ENCODE data around the gene TRAPPC10. TPM values are rescaled to one million over a fixed set of nuclear protein-coding genes. Genes with fewer than 3 reads are reported as not detected.

The TRAPPC10 gene
- total and polyA plus RNA-seq, 2 experiments from 2014 or later = 9.9 to 21.0 TPM

DNA sequence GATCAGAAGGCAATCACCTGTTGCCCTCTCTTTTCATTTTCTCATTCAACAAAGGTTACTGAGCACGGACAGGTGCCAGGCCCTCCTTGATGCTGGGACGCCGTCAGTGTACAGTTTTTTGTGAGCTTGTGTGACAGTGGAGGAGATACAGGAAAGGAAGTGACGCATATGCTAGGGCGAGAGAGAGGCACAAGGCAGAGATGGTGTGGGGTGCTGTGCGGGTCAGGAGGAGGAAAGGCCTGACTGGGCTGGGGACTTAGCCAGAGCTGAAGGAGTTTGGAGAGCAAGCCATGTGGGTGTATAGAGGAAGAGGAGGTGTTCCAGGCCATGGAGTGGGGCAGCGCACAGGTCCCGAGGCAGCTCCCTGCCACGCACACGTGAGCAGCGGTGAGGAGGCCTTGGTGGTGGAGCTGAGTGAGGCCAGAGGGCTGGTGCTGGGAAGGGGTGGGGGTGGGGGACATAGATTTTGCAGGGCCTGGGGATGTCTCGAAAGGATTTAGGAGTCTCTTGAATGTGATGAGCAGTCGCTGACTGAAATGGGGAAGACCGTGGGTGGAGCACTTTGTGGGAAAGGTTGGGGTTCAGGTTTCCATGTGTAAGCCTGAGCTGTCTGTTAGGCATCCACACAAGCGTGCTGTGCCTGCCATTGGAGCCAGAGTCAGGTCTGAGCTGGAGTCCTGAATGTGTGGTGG lies 46.0 kb downstream of the TRAPPC10 start:
- H2AFZ ChIP-seq = no peak overlapping the region
- 94 to 96% methylated on average over 14 to 15 of the region's 15 CpGs for WGBS, 2 experiments (ENCODE audit: low coverage in 1 of 2, low lambda C conversion rate in 2 of 2, missing lambda C conversion rate in 2 of 2)
- H3K36me3 ChIP-seq (ENCODE audit: low read depth) = peaks cover 13% of the 10 kb centered on the region; the same call in 1 of the 2 replicates
- H3F3A ChIP-seq (ENCODE audit: insufficient read depth) = no peaks in the 10 kb centered on the region
- H3K4me1 ChIP-seq (ENCODE audit: insufficient read depth) = no peaks in the 10 kb centered on the region
- no peak for TF ChIP-seq EZH2 (IDR thresholded peaks at IDR 0.05; ENCODE audit: insufficient read depth, poor library complexity, severe bottlenecking)
- no peak for TF ChIP-seq EZH2phosphoT487 (IDR thresholded peaks at IDR 0.05; ENCODE audit: insufficient read depth, low read depth)
- H3K4me2 ChIP-seq (ENCODE audit: unreplicated experiment) = no peak overlapping the region
- in situ Hi-C loops (cut with MboI) = loop anchor here (25.0 kb wide), 1 partner anchor 529 kb away; the partner anchor contains the start of genes KRTAP10-5 and KRTAP10-6
- no peak overlapping the region for H3K27ac ChIP-seq
- H3K4me3 ChIP-seq = no peak overlapping the region
- H3K9me3 ChIP-seq (ENCODE audit: low read depth) = no peaks in the 10 kb centered on the region
- peaks cover 62% of the 10 kb centered on the region for H3K79me2 ChIP-seq (ENCODE audit: insufficient read depth)
- DNase-seq = no peak
- H3K9ac ChIP-seq = no peak overlapping the region
- H4K20me1 ChIP-seq (ENCODE audit: insufficient read depth) = no peaks in the 10 kb centered on the region
- H3K27me3 ChIP-seq (replicated peaks; ENCODE audit: insufficient read depth) = no peaks in the 10 kb centered on the region
- no peaks in the 10 kb centered on the region for H3K9me2 ChIP-seq (ENCODE audit: insufficient read depth)

DNA sequence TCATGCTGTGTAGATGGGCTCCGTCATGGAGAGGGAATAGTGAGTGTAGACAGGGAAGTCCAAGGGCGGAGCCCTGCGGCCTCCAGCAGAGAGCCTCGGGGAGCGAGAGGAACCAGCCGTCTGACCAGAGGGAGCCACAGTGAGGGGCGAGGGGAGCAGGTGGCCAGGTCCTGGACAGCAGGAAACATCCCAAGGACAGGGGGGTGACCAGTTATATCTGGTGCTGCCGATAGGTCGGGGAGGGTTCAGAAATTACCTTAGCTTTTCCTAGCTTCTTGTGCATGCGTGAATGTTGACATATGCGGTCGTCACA lies 46.5 kb downstream of the TRAPPC10 start:
- DNase-seq = no peak
- WGBS, 2 experiments (ENCODE audit: low coverage in 1 of 2, low lambda C conversion rate in 2 of 2, missing lambda C conversion rate in 2 of 2) = 95 to 99% methylated on average over 11 to 12 of the region's 12 CpGs
- H3F3A ChIP-seq (ENCODE audit: insufficient read depth) = no peaks in the 10 kb centered on the region
- H3K9me2 ChIP-seq (ENCODE audit: insufficient read depth) = no peaks in the 10 kb centered on the region
- no peak overlapping the region for H3K27ac ChIP-seq
- no peak for TF ChIP-seq EZH2phosphoT487 (IDR thresholded peaks at IDR 0.05; ENCODE audit: insufficient read depth, low read depth)
- TF ChIP-seq EZH2 (IDR thresholded peaks at IDR 0.05; ENCODE audit: insufficient read depth, poor library complexity, severe bottlenecking) = no peak
- in situ Hi-C loops (cut with MboI) = loop anchor here (25.0 kb wide), 1 partner anchor 529 kb away; the partner anchor contains the start of genes KRTAP10-5 and KRTAP10-6
- peaks cover 11% of the 10 kb centered on the region; the same call in 1 of the 2 replicates for H3K36me3 ChIP-seq (ENCODE audit: low read depth)
- no peaks in the 10 kb centered on the region for H3K4me1 ChIP-seq (ENCODE audit: insufficient read depth)
- H3K4me3 ChIP-seq = no peak overlapping the region
- H3K4me2 ChIP-seq (ENCODE audit: unreplicated experiment) = no peak overlapping the region
- H3K27me3 ChIP-seq (replicated peaks; ENCODE audit: insufficient read depth) = no peaks in the 10 kb centered on the region
- H3K79me2 ChIP-seq (ENCODE audit: insufficient read depth) = peaks cover 57% of the 10 kb centered on the region
- H4K20me1 ChIP-seq (ENCODE audit: insufficient read depth) = no peaks in the 10 kb centered on the region
- H3K9me3 ChIP-seq (ENCODE audit: low read depth) = no peaks in the 10 kb centered on the region
- no peak overlapping the region for H3K9ac ChIP-seq
- no peak overlapping the region for H2AFZ ChIP-seq

DNA sequence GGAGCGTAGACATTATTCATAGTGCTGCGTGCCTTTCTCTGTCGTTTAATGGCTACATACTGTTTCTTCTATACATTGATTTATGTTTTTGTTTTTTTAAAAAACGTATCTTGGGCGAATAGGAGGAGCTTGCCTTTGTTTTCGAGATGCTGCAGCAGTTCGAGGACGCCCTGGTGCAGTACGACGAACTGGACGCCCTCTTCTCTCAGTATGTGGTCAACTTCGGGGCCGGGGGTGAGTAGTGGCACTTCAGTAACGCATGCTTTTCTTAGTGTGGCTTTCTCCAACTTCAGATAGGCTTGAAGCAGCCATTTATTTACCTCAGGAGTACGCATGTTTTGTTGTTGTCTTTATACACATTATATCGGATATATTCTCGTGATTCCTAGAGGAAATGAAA lies 46.9 kb downstream of the TRAPPC10 start:
- in situ Hi-C loops (cut with MboI) = loop anchor here (25.0 kb wide), 1 partner anchor 528 kb away; the partner anchor contains the start of genes KRTAP10-5 and KRTAP10-6
- Histone ChIP-seq H3K27me3 (replicated peaks; ENCODE audit: insufficient read depth) (no peaks in the 10 kb centered on the region), H4K20me1 (ENCODE audit: insufficient read depth) (no peaks in the 10 kb centered on the region), H3K9me3 (ENCODE audit: low read depth) (no peaks in the 10 kb centered on the region), H3K79me2 (ENCODE audit: insufficient read depth) (peaks cover 54% of the 10 kb centered on the region), H3K9me2 (ENCODE audit: insufficient read depth) (no peaks in the 10 kb centered on the region), H3K4me3 (no peak overlapping the region), H3K27ac (no peak overlapping the region), H3F3A (ENCODE audit: insufficient read depth) (no peaks in the 10 kb centered on the region), H3K4me2 (ENCODE audit: unreplicated experiment) (no peak overlapping the region), H3K9ac (no peak overlapping the region), H3K4me1 (ENCODE audit: insufficient read depth) (no peaks in the 10 kb centered on the region), H3K36me3 (ENCODE audit: low read depth) (peaks cover 14% of the 10 kb centered on the region; the same call in 1 of the 2 replicates), H2AFZ (no peak overlapping the region)
- TF ChIP-seq EZH2phosphoT487 (IDR thresholded peaks at IDR 0.05; ENCODE audit: insufficient read depth, low read depth) = no peak
- no peak for TF ChIP-seq EZH2 (IDR thresholded peaks at IDR 0.05; ENCODE audit: insufficient read depth, poor library complexity, severe bottlenecking)
- DNase-seq = no peak
- WGBS, 2 experiments (ENCODE audit: low coverage in 1 of 2, low lambda C conversion rate in 2 of 2, missing lambda C conversion rate in 2 of 2) = 92% methylated on average over 17 of the region's 17 CpGs

DNA sequence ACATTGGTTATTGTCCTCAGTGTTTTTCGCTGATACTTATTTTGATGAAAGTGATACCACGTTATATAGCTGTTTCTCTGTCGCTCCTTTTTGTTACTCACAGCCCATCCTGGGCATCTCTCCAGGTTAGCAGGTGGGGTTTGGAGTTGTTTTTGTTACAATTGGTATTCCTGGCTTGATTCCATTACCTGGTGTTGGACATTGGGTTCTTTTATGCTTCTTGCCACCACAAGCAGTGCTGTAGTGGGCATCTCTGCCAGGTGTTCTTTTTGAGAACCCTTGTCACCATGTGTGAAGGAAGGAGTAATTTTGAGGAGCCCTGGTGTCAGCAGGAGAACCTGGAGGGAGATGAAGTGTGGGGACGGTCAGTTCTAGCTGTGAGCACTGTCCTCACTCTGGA lies 47.6 kb downstream of the TRAPPC10 start:
- Histone ChIP-seq H4K20me1 (ENCODE audit: insufficient read depth) (no peaks in the 10 kb centered on the region), H3K9ac (no peak overlapping the region), H3K4me2 (ENCODE audit: unreplicated experiment) (no peak overlapping the region), H3K27me3 (replicated peaks; ENCODE audit: insufficient read depth) (no peaks in the 10 kb centered on the region), H3K9me3 (ENCODE audit: low read depth) (no peaks in the 10 kb centered on the region), H3K27ac (no peak overlapping the region), H2AFZ (no peak overlapping the region), H3F3A (ENCODE audit: insufficient read depth) (no peaks in the 10 kb centered on the region), H3K4me3 (no peak overlapping the region), H3K9me2 (ENCODE audit: insufficient read depth) (no peaks in the 10 kb centered on the region), H3K79me2 (ENCODE audit: insufficient read depth) (peaks cover 54% of the 10 kb centered on the region), H3K4me1 (ENCODE audit: insufficient read depth) (no peaks in the 10 kb centered on the region), H3K36me3 (ENCODE audit: low read depth) (peaks cover 17% of the 10 kb centered on the region; the same call in 1 of the 2 replicates)
- in situ Hi-C loops (cut with MboI) = loop anchor here (25.0 kb wide), 1 partner anchor 528 kb away; the partner anchor contains the start of genes KRTAP10-5 and KRTAP10-6
- WGBS, 2 experiments (ENCODE audit: low coverage in 1 of 2, low lambda C conversion rate in 2 of 2, missing lambda C conversion rate in 2 of 2) = 97 to 100% methylated on average over 4 of the region's 4 CpGs
- no peak for DNase-seq
- TF ChIP-seq EZH2 (IDR thresholded peaks at IDR 0.05; ENCODE audit: insufficient read depth, poor library complexity, severe bottlenecking) = no peak
- no peak for TF ChIP-seq EZH2phosphoT487 (IDR thresholded peaks at IDR 0.05; ENCODE audit: insufficient read depth, low read depth)

Data from GM23248 (cell line).